GM13976 (cell line): ENCODE measurements around the gene FXN.

Source experiments
- DNase-seq: peaks from one replicate; pipeline ENCODE4 v3.0.0; 2012; ENCODE audit warnings: low spot score
- CTCF ChIP-seq: IDR thresholded peaks from 2 replicates; pipeline ENCODE4 v1.5.1; 2012; ENCODE audit warnings: borderline replicate concordance, mild to moderate bottlenecking; ENCODE audit not compliant: insufficient read depth; ENCODE audit errors: extremely low read depth, missing control alignments, control extremely low read depth
- in situ Hi-C: fragments of 300-500 bp; cut with MboI; formaldehyde crosslinking; loops from one replicate; pipeline ENCODE4 v1.12.0; 2022; ENCODE audit warnings: low sequenced_read_pairs, mixed read lengths, inconsistent platforms; ENCODE audit not compliant: unreplicated experiment

FXN gene

GRCh38 chr9:69058101-69058500 is 22.5 kb downstream of the FXN start:
- TF ChIP-seq CTCF: no peak
- no peak for DNase-seq
- in situ Hi-C loops: loop anchor here (10.0 to 25.0 kb wide), 2 partner anchors 137 to 304 kb away; no protein-coding TSS in a partner anchor

- no peak for DNase-seq
- in situ Hi-C loops: loop anchor here (25.0 kb wide), 1 partner anchor 302 kb away; no protein-coding TSS in a partner anchor
- TF ChIP-seq CTCF: no peak
These were observed 25.2 kb downstream of the FXN start for GRCh38 chr9:69060766-69061165.

- TF ChIP-seq CTCF: no peak
- no peak for DNase-seq
- in situ Hi-C loops: loop anchor here (25.0 kb wide), 1 partner anchor 300 kb away; no protein-coding TSS in a partner anchor
These were observed 26.6 kb downstream of the FXN start for GRCh38 chr9:69062195-69062594.

- no peak for DNase-seq
- TF ChIP-seq CTCF: no peak
- in situ Hi-C loops: loop anchor here (25.0 kb wide), 1 partner anchor 298 kb away; no protein-coding TSS in a partner anchor
These were observed 28.3 kb downstream of the FXN start for GRCh38 chr9:69063839-69064238.

GRCh38 chr9:69065660-69066059 is 30.1 kb downstream of the FXN start:
- no peak for TF ChIP-seq CTCF
- in situ Hi-C loops: loop anchor here (25.0 kb wide), 1 partner anchor 297 kb away; no protein-coding TSS in a partner anchor
- DNase-seq: no peak

GRCh38 chr9:69066955-69067354 is 31.4 kb downstream of the FXN start:
- no peak for TF ChIP-seq CTCF
- DNase-seq: no peak
- in situ Hi-C loops: loop anchor here (25.0 kb wide), 1 partner anchor 295 kb away; no protein-coding TSS in a partner anchor
